SHP77 treated with DMSO at 0.1 percent for 48 hours (cell line): ENCODE measurements around the gene NARS2.
"Not testable (repeated sequence)": the region's sequence is repeated elsewhere in the genome, so short reads cannot be mapped to it uniquely, and the experiment has no call there.

Experiments
- DNase-seq: peaks from one replicate; lab custom pipeline; 2025; lab: John Stamatoyannopoulos, UW

Gene NARS2

DNA sequence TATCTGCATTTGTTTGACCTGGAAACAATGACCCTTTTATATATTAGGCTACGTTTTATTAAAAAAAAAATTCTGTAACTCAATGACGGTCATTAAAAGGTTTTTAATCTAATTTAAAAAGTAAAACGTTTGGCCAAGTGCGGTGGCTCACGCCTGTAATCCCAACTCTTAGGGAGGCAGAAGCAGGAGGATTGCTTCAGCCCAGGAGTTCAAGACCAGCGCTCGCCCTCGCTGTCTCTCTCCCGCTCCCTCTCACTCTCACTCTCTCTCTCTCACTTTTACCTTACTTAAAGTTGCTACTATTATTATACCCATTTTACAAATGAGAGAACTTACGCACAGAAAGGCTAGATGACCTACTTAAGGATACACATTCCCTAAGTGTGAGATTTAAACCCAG, 814 bp upstream of the NARS2 start:
- DNase-seq, result peak; percentile 17

GRCh38 chr11:78573681-78574080, 983 bp downstream of the NARS2 start:
- no peak for DNase-seq

DNA sequence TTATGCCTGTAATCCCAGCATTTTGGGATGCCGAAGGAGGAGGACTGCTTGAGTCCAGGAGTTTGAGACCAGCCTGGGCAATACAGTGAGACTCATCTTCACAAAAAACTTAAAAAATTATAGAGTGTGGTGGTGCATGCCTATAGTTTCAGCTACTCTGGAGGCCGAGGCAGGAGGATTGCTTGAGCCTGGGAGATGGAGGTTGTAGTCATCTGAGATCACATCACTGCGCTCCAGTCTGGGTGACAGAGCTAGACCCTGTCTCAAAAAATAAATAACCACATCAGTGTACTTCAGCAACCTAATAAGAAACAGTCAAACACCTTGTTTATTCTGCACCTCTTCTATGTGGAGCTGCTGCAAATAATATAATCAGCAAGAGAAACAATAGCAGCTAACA, 1.4 kb downstream of the NARS2 start:
- DNase-seq, result no peak

- no peak for DNase-seq
These were observed 2.3 kb downstream of the NARS2 start for GRCh38 chr11:78572394-78572793.

- no peak for DNase-seq
These were observed 4.6 kb downstream of the NARS2 start for GRCh38 chr11:78570031-78570430.

- DNase-seq, result no peak
These were observed 7.5 kb downstream of the NARS2 start for GRCh38 chr11:78567209-78567608.

DNA sequence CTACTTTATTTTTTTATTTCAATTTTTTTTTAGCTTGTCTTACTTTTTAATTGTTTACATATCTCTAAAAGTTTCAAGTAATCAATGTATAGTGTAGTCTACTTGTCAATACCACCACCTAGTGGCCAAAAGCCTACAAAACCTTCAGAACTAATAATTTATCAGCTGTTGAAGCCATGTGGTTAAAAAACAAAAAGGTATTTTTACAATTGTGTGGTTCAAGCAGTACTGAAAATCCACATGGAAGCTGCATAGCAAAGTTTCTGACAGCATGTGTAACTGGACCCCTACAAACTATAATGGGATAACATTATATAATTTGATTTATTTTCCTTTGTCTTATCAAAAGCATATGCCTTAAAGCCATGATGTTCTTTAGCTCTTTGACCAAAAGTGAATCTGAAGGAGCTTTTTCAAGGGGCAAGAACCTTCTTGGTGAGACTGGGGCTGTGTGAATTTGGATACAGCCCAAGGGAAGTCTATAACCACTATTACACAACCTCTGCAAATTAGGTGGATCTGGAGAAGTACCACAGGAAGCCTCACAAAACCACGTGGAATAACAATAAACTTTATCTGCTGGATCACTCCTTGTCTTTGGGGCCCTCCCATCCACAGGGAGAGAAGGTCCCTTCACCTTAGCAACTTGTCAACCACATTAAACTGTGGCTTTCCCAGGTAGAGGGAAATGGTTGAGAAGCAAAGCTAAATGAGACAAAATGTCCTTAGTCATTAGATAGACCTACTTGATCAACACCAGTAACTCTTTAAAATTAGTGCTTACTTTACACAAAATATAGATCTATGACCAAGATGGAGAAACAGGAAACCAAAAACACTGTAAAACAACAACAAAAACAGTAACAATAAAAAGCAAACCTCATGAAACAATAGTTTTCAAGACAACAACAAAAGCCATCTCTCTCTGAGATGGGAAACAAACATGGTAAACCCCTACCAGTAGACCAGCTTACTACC, 9.9 kb downstream of the NARS2 start:
- peak; percentile 13 for DNase-seq

DNA sequence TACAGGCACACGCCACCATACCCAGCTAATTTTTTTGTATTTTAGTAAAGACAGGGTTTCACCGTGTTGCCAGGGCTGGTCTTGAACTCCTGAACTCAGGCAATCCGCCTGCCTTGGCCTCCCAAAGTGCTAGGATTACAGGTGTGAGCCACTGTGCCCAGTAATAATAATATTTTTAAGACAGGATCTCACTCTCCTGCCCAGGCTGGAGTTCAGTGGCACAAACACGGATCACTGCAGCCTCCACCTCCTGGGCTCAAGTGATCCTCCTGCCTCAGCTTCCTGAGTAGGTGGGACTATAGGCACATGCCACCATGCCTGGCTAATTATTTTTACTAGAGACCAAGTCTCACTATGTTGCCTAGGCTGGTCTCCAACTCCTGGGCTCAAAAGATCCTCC, 10.6 kb downstream of the NARS2 start:
- DNase-seq, result not testable (repeated sequence)

DNA sequence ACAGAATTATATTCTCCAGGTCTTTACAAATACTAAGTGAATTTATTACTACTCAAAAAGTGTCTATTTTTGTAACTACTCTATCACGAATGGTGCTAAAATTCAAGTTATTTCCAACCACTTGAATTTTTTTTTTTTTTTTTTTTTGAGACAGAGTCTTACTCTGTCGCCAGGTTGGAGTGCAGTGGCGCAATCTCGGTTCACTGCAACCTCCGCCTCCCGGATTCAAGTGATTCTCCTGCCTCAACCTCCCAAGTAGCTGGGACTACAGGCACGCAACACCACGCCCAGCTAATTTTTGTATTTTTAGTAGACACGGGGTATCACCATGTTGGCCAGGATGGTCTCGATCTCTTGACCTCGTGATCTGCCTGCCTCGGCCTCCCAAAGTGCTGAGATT, 11.6 kb downstream of the NARS2 start:
- DNase-seq, result not testable (repeated sequence)

GRCh38 chr11:78562398-78562797, 12.3 kb downstream of the NARS2 start:
- no peak for DNase-seq

DNA sequence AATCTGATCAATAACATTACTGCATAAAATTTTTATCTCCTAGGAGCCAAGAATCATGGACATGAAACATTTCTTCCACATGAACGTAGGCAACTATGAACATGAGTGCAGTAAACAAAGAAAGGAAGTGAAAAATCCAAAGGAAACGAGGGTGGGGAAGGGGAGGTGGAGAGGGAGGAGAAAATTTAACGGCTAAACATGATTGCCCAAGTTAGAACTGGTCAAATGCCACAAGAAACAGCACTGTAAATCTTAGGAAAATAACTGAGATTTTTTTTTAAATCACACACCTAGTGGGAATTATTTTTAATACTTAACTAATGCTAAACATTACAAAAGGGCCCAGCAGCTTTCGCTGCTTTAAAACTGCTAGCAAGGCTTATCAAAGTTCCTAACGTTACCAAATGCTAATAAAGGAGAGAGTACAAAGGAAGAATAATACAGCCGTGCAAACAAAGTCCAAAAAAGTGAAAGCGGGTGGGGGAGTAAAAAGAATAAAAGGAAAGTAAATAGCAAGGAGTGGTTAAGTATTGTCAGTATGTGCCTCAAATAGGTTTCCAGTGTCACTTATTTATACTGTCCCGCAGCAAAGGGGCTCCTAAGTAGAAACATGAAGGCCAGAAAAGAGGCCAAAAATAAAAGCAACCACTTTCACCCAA, 13.7 kb downstream of the NARS2 start:
- DNase-seq, result no peak

DNA sequence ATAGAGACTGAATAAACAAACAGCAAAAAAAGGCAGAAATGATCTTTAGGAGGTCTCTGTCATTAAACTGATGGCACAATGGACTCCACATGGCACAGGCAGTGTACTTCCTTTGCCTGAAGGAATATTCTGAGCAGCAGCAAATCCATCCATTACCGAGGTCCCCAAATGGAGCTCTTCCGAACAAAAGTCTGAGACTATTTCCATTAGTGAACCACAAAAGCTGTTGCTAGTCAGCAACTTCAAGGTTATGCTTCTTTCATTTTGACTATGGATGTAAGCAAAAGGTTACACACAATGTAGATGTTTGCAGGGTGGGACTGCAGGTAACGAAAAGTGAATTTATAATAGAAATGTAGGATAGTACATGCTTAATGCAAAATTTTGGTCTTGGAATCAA, 14.5 kb downstream of the NARS2 start:
- no peak for DNase-seq

- no peak for DNase-seq
These were observed 17.4 kb downstream of the NARS2 start for GRCh38 chr11:78557236-78557635.

DNA sequence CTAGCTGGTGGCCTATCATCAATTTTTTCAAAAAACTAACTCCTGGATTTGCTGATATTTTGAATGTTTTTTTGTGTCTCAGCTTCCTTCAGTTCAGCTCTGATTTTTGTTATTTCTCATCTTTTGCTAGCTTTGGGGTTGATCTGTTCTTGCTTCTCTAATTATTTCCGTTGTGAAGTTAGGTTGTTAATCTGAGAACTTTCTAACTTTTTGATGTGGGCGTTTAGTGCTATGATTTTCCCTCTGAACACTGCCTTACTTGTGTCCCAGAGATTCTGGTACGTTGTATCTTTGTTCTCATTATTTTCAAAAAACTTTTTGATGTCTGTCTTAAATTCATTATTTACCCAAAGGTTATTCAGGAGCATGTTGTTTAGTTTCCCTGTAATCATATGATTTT, 19.1 kb downstream of the NARS2 start:
- DNase-seq, result no peak

DNA sequence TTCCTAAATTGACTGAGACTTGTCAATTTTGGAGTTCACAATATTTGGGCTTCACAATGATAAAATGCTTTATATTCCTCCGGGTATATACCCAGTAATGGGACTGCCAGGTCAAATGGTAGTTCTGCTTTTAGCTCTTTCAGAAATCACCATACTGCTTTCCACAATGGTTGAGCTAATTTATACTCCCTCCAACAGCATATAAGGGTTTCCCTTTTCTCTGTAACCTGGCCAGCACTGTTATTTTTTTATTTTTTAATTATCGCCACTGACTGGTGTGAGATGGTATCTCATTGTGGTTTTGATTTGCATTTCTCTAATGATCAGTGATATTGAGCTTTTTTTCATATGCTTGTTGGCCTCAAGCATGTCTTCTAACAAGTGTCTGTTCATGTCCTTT, 21.8 kb downstream of the NARS2 start:
- DNase-seq, result no peak

GRCh38 chr11:78552139-78552538, 22.5 kb downstream of the NARS2 start:
- DNase-seq, result not testable (repeated sequence)

- no peak for DNase-seq
These were observed 23.6 kb downstream of the NARS2 start for GRCh38 chr11:78551066-78551465.

GRCh38 chr11:78549624-78550409, 24.8 kb downstream of the NARS2 start:
- DNase-seq, result no peak

DNA sequence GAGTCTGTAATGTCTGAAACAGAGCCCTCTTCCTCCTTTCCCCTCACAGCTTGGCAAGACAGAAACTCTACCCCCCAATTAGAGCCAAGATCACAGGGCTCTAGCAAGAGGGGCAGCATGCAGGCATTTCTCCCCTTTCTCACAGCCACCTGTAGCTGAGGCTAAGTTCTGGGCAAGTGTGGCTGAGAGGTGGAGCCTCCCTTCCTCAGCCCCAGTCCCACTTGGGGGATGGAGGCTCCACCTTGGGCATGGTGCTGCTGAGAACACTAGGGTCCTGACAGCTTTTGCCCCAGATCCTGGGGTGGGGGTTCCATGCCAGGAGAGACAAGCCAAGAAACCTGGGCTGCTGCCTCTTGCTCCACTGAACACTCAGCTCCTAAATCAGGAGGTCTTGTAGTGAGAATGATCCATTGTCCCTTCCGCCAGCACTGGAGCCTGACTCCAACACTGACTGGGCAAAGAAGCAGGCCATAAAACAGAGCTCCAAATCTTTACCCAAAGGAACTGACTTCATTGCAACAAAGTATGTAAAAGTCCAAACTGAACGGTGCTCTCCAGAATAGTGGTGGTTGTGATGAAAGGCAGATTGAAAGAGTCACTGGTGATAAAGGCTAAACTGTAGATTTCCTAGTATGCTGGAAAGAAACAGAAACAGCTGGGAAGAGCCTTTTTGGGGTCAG, 25.6 kb downstream of the NARS2 start:
- no peak for DNase-seq

- DNase-seq, result no peak
These were observed 26.5 kb downstream of the NARS2 start for GRCh38 chr11:78547931-78548705.

DNA sequence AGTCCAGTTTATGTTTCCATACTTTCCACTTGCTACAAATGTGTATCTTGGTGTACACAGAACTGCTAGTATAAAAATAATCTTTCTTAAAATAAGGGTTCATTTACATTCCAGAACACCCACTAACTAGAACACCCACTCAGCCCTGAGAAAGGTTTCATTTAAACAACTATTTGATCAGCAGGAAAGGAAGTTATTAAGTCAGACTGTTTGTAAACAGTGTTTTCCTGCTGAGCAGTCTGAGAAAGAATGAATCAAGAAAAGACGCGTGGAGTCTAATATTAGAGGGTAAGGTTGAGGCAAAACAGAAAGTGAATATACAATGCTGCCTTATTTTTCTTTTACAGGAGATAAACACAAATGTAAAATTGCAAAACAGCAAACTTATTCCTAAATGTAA, 32.7 kb downstream of the NARS2 start:
- no peak for DNase-seq
